NCI-H2196 treated with DMSO at 0.1 percent for 48 hours (cell line): ENCODE measurements around the gene LLGL1.
A peak's percentile ranks its signal among the peaks of the same experiment; 100 is the strongest.

ENCODE experiments used
- DNase-seq: peaks from one replicate; lab custom pipeline; 2025; ENCODE audit not compliant: unreplicated experiment; lab: John Stamatoyannopoulos, UW

LLGL1 gene

GRCh38 chr17:18225121-18225641, at the start of gene LLGL1:
TSS of gene LLGL1 (plus strand) at chr17:18225635. CDS start at chr17:18225683, 48 bp downstream.
- peak; percentile 52 for DNase-seq

GRCh38 chr17:18176176-18176575, 49.3 kb upstream of the LLGL1 start:
- DNase-seq, result no peak

GRCh38 chr17:18177133-18177532, 48.3 kb upstream of the LLGL1 start:
- DNase-seq, result no peak

GRCh38 chr17:18177722-18178121, 47.7 kb upstream of the LLGL1 start:
- no peak for DNase-seq

- no peak for DNase-seq
Measured at GRCh38 chr17:18179196-18179595, 46.2 kb upstream of the LLGL1 start.

- DNase-seq, result no peak
Measured at GRCh38 chr17:18179804-18180203, 45.6 kb upstream of the LLGL1 start.

- no peak for DNase-seq
Measured at GRCh38 chr17:18181358-18181757, 44.1 kb upstream of the LLGL1 start.

GRCh38 chr17:18182110-18182977, 43.1 kb upstream of the LLGL1 start:
- DNase-seq, result no peak

GRCh38 chr17:18182978-18183333, 42.5 kb upstream of the LLGL1 start:
- DNase-seq, result no peak

- peak; percentile 85 for DNase-seq
Measured at GRCh38 chr17:18183334-18184142, 41.9 kb upstream of the LLGL1 start, which contains the start of gene ALKBH5. TSS of gene ALKBH5 (plus strand) at chr17:18183828. CDS start at chr17:18184244, 416 bp downstream.

- no peak for DNase-seq
Measured at GRCh38 chr17:18184143-18185031, 41.0 kb upstream of the LLGL1 start.

GRCh38 chr17:18185391-18185790, 40.0 kb upstream of the LLGL1 start:
- DNase-seq, result no peak

- DNase-seq, result no peak
Measured at GRCh38 chr17:18185832-18186626, 39.4 kb upstream of the LLGL1 start.

- no peak for DNase-seq
Measured at GRCh38 chr17:18186627-18186982, 38.8 kb upstream of the LLGL1 start.

- no peak for DNase-seq
Measured at GRCh38 chr17:18187226-18187625, 38.2 kb upstream of the LLGL1 start.

- no peak for DNase-seq
Measured at GRCh38 chr17:18187821-18188761, 37.3 kb upstream of the LLGL1 start.

- no peak for DNase-seq
Measured at GRCh38 chr17:18190628-18191235, 34.7 kb upstream of the LLGL1 start.

- no peak for DNase-seq
Measured at GRCh38 chr17:18191236-18191667, 34.2 kb upstream of the LLGL1 start.
